ENCODE data around the gene GPR35. TPM values are rescaled to one million over a fixed set of nuclear protein-coding genes. Genes with fewer than 3 reads are reported as not detected.

Gene GPR35
- total RNA-seq, 1 donor from 2014 or later: 0.82 TPM

GRCh38 chr2:240588669-240589068, 36.6 kb upstream of the GPR35 start:
- Mint-ChIP-seq H3K9me3 (ENCODE audit: unreplicated experiment) (no peaks in the 10 kb centered on the region), H3K4me1 (ENCODE audit: low read depth, unreplicated experiment) (peaks cover 28% of the 10 kb centered on the region), H3K27me3 (ENCODE audit: low read depth, unreplicated experiment) (no peaks in the 10 kb centered on the region), H3K36me3 (ENCODE audit: low read depth, unreplicated experiment) (no peaks in the 10 kb centered on the region), H3K27ac (ENCODE audit: unreplicated experiment) (no peak overlapping the region), H3K4me3 (ENCODE audit: unreplicated experiment) (peak overlapping the region; percentile 89)
- Histone ChIP-seq H3K9me3 (ENCODE audit: insufficient read depth, low read depth, low read length) (no peaks in the 10 kb centered on the region), H4K20me1 (ENCODE audit: insufficient read depth, low read length) (peaks cover 82% of the 10 kb centered on the region), H3K79me2 (ENCODE audit: insufficient read depth, low read length) (peaks cover 82% of the 10 kb centered on the region), H3K27me3 (ENCODE audit: insufficient read depth, low read length) (no peaks in the 10 kb centered on the region), H2AFZ (ENCODE audit: low read depth, low read length) (no peak overlapping the region), H3K4me3 (ENCODE audit: insufficient read depth, low read depth, low read length) (no peak overlapping the region), H3K9ac (ENCODE audit: low read length) (no peak overlapping the region), H3K36me3 (ENCODE audit: insufficient read depth, low read length) (peaks cover 4% of the 10 kb centered on the region), H3K4me2 (ENCODE audit: low read length) (peak overlapping the region; percentile 98), H3K27ac (ENCODE audit: low read depth, low read length) (no peak overlapping the region), H3K4me1 (ENCODE audit: insufficient read depth, low read length) (peaks cover 35% of the 10 kb centered on the region)
- no peak for FAIRE-seq
- TF ChIP-seq EZH2 (IDR thresholded peaks at IDR 0.05; ENCODE audit: insufficient read depth, low read length) (no peak), CTCF (IDR thresholded peaks at IDR 0.05; ENCODE audit: insufficient read depth, low read depth, low read length) (no peak)
- DNase-seq (ENCODE audit: low read depth): no peak

- Histone ChIP-seq H3K4me3 (ENCODE audit: insufficient read depth, low read depth, low read length) (no peak overlapping the region), H3K27ac (ENCODE audit: low read depth, low read length) (no peak overlapping the region), H3K27me3 (ENCODE audit: insufficient read depth, low read length) (no peaks in the 10 kb centered on the region), H3K9me3 (ENCODE audit: insufficient read depth, low read depth, low read length) (no peaks in the 10 kb centered on the region), H3K4me2 (ENCODE audit: low read length) (no peak overlapping the region), H3K9ac (ENCODE audit: low read length) (no peak overlapping the region), H3K4me1 (ENCODE audit: insufficient read depth, low read length) (peaks cover 34% of the 10 kb centered on the region), H3K79me2 (ENCODE audit: insufficient read depth, low read length) (peaks cover 78% of the 10 kb centered on the region), H2AFZ (ENCODE audit: low read depth, low read length) (no peak overlapping the region), H4K20me1 (ENCODE audit: insufficient read depth, low read length) (peaks cover 84% of the 10 kb centered on the region), H3K36me3 (ENCODE audit: insufficient read depth, low read length) (peaks cover 4% of the 10 kb centered on the region)
- Mint-ChIP-seq H3K36me3 (ENCODE audit: low read depth, unreplicated experiment) (no peaks in the 10 kb centered on the region), H3K27ac (ENCODE audit: unreplicated experiment) (no peak overlapping the region), H3K9me3 (ENCODE audit: unreplicated experiment) (no peaks in the 10 kb centered on the region), H3K27me3 (ENCODE audit: low read depth, unreplicated experiment) (no peaks in the 10 kb centered on the region), H3K4me1 (ENCODE audit: low read depth, unreplicated experiment) (peaks cover 27% of the 10 kb centered on the region), H3K4me3 (ENCODE audit: unreplicated experiment) (no peak overlapping the region)
- no peak for TF ChIP-seq CTCF (IDR thresholded peaks at IDR 0.05; ENCODE audit: insufficient read depth, low read depth, low read length)
- TF ChIP-seq EZH2 (IDR thresholded peaks at IDR 0.05; ENCODE audit: insufficient read depth, low read length): no peak
- no peak for DNase-seq (ENCODE audit: low read depth)
- FAIRE-seq: no peak
Observed at GRCh38 chr2:240589375-240589774, 35.9 kb upstream of the GPR35 start.

- DNase-seq (ENCODE audit: low read depth) (no peak), FAIRE-seq (no peak)
- no peak overlapping the region for H3K27ac Mint-ChIP-seq (ENCODE audit: unreplicated experiment)
- H3K27ac ChIP-seq (ENCODE audit: low read depth, low read length): no peak overlapping the region
- H3K9me3 ChIP-seq (ENCODE audit: insufficient read depth, low read depth, low read length): no peaks in the 10 kb centered on the region
- peaks cover 74% of the 10 kb centered on the region for H3K79me2 ChIP-seq (ENCODE audit: insufficient read depth, low read length)
- H2AFZ ChIP-seq (ENCODE audit: low read depth, low read length): no peak overlapping the region
- TF ChIP-seq EZH2 (IDR thresholded peaks at IDR 0.05; ENCODE audit: insufficient read depth, low read length) (no peak), CTCF (IDR thresholded peaks at IDR 0.05; ENCODE audit: insufficient read depth, low read depth, low read length) (no peak)
- no peak overlapping the region for H3K9ac ChIP-seq (ENCODE audit: low read length)
- peaks cover 21% of the 10 kb centered on the region for H3K4me1 Mint-ChIP-seq (ENCODE audit: low read depth, unreplicated experiment)
- H4K20me1 ChIP-seq (ENCODE audit: insufficient read depth, low read length): peaks cover 84% of the 10 kb centered on the region
- H3K36me3 Mint-ChIP-seq (ENCODE audit: low read depth, unreplicated experiment): no peaks in the 10 kb centered on the region
- H3K9me3 Mint-ChIP-seq (ENCODE audit: unreplicated experiment): no peaks in the 10 kb centered on the region
- peaks cover 28% of the 10 kb centered on the region for H3K4me1 ChIP-seq (ENCODE audit: insufficient read depth, low read length)
- H3K27me3 ChIP-seq (ENCODE audit: insufficient read depth, low read length): no peaks in the 10 kb centered on the region
- no peak overlapping the region for H3K4me2 ChIP-seq (ENCODE audit: low read length)
- no peaks in the 10 kb centered on the region for H3K27me3 Mint-ChIP-seq (ENCODE audit: low read depth, unreplicated experiment)
- H3K4me3 ChIP-seq (ENCODE audit: insufficient read depth, low read depth, low read length): no peak overlapping the region
- H3K36me3 ChIP-seq (ENCODE audit: insufficient read depth, low read length): peaks cover 4% of the 10 kb centered on the region
- no peak overlapping the region for H3K4me3 Mint-ChIP-seq (ENCODE audit: unreplicated experiment)
Observed at GRCh38 chr2:240589850-240590525, 35.3 kb upstream of the GPR35 start.
